Hepatocyte (in vitro differentiated cells): ENCODE data around the gene RACGAP1. TPM values are rescaled to one million over a fixed set of nuclear protein-coding genes. Genes with fewer than 3 reads are reported as not detected.

Experiments
- DNase-seq: peaks from one replicate; pipeline ENCODE4 v3.0.0-alpha.2; 2016; ENCODE audit warnings: low spot score
- H2AFZ ChIP-seq: fragments of 200-600 bp; sonication (generic); 2 replicates; pipeline ENCODE4 v1.6.0; 2016; ENCODE audit warnings: antibody characterized with exemption, mild to moderate bottlenecking
- H3K27ac ChIP-seq: fragments of 200-600 bp; sonication (generic); 2 replicates; pipeline ENCODE4 v1.5.1; 2016; ENCODE audit warnings: mild to moderate bottlenecking
- H3K27me3 ChIP-seq: fragments of 200-600 bp; sonication (generic); 2 replicates; pipeline ENCODE4 v1.6.1; 2016
- H3K36me3 ChIP-seq: fragments of 200-600 bp; sonication (generic); replicated peaks from 2 replicates; pipeline ENCODE4 v1.5.1; 2016; ENCODE audit warnings: low read depth; ENCODE audit not compliant: insufficient read depth
- H3K4me1 ChIP-seq: fragments of 200-600 bp; sonication (generic); 2 replicates; pipeline ENCODE4 v1.5.1; 2016; ENCODE audit warnings: mild to moderate bottlenecking, moderate library complexity; ENCODE audit not compliant: insufficient read depth
- H3K4me2 ChIP-seq: fragments of 200-600 bp; sonication (generic); 2 replicates; pipeline ENCODE4 v1.6.0; 2016
- H3K4me3 ChIP-seq: fragments of 200-600 bp; sonication (generic); 2 replicates; pipeline ENCODE4 v1.5.1; 2016; ENCODE audit warnings: mild to moderate bottlenecking
- H3K79me2 ChIP-seq: fragments of 200-600 bp; sonication (generic); 2 replicates; pipeline ENCODE4 v1.6.0; 2017; ENCODE audit warnings: mild to moderate bottlenecking
- H3K9me2 ChIP-seq: fragments of 200-600 bp; sonication (generic); replicated peaks from 2 replicates; pipeline ENCODE4 v1.6.0; 2017; ENCODE audit warnings: mild to moderate bottlenecking; ENCODE audit not compliant: insufficient read depth
- H3K9me3 ChIP-seq: fragments of 200-600 bp; sonication (generic); 2 replicates; pipeline ENCODE4 v1.5.1; 2016; ENCODE audit warnings: low read depth, mild to moderate bottlenecking
- H4K20me1 ChIP-seq: fragments of 200-600 bp; sonication (generic); 2 replicates; pipeline ENCODE4 v1.6.0; 2016; ENCODE audit warnings: mild to moderate bottlenecking; ENCODE audit not compliant: insufficient read depth, poor library complexity, severe bottlenecking
- EZH2 ChIP-seq: fragments of 200-600 bp; sonication (generic); IDR thresholded peaks from 2 replicates; pipeline ENCODE4 v1.6.1; 2016; ENCODE audit warnings: antibody characterized with exemption, mild to moderate bottlenecking, borderline replicate concordance
- EZH2phosphoT487 ChIP-seq: fragments of 200-600 bp; sonication (generic); IDR thresholded peaks from one replicate; pipeline ENCODE4 v1.6.1; 2018; ENCODE audit warnings: antibody characterized with exemption, mild to moderate bottlenecking, low read depth, moderate library complexity; ENCODE audit not compliant: unreplicated experiment, severe bottlenecking
- WGBS: methylation state at CpG from one replicate; pipeline ENCODE4 v1.1.6; 2016; ENCODE audit warnings: low lambda C conversion rate; ENCODE audit errors: missing lambda C conversion rate; 5-methylcytosine and 5-hydroxymethylcytosine counted together
- polyA plus RNA-seq: library from polyadenylated mRNA; unstranded; fragments of >200 nt; fragmentation: Nextera tagmentation; extraction: Ambion mirVana; gene quantifications from 2 replicates; pipeline ENCODE4 v1.2.1, GENCODE V29; 2016
- total RNA-seq: library from RNA; depleted of rRNA; stranded (reverse); fragments of >200 nt; gene quantifications from 2 replicates; pipeline ENCODE4 v1.2.3, GENCODE V29; 2014
- TF ChIP-seq, protein P1 (sequence below): fragments of 200-600 bp; sonication (generic); IDR thresholded peaks from 2 replicates; pipeline ENCODE4 v1.5.1; 2016; ENCODE audit warnings: antibody characterized with exemption, mild to moderate bottlenecking; ENCODE audit not compliant: poor library complexity

The RACGAP1 gene
- total and polyA plus RNA-seq, 2 experiments from 2014 or later = 17.3 to 22.1 TPM

- no peaks in the 10 kb centered on the region for H4K20me1 ChIP-seq
- H2AFZ ChIP-seq = peak overlapping the region; percentile 49
- no peaks in the 10 kb centered on the region for H3K27me3 ChIP-seq
- no peaks in the 10 kb centered on the region for H3K9me2 ChIP-seq
- H3K36me3 ChIP-seq = no peaks in the 10 kb centered on the region
- H3K4me1 ChIP-seq = no peaks in the 10 kb centered on the region
- no peaks in the 10 kb centered on the region for H3K9me3 ChIP-seq
- 69% methylated on average over 9 of the region's 9 CpGs for WGBS
- DNase-seq = no peak
- H3K79me2 ChIP-seq = no peaks in the 10 kb centered on the region
- TF ChIP-seq EZH2phosphoT487 (no peak), EZH2 (no peak)
- TF ChIP-seq, protein P1, sequence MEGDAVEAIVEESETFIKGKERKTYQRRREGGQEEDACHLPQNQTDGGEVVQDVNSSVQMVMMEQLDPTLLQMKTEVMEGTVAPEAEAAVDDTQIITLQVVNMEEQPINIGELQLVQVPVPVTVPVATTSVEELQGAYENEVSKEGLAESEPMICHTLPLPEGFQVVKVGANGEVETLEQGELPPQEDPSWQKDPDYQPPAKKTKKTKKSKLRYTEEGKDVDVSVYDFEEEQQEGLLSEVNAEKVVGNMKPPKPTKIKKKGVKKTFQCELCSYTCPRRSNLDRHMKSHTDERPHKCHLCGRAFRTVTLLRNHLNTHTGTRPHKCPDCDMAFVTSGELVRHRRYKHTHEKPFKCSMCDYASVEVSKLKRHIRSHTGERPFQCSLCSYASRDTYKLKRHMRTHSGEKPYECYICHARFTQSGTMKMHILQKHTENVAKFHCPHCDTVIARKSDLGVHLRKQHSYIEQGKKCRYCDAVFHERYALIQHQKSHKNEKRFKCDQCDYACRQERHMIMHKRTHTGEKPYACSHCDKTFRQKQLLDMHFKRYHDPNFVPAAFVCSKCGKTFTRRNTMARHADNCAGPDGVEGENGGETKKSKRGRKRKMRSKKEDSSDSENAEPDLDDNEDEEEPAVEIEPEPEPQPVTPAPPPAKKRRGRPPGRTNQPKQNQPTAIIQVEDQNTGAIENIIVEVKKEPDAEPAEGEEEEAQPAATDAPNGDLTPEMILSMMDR = no peak
- H3K4me2 ChIP-seq = peak overlapping the region; percentile 68
- peak overlapping the region; percentile 73 for H3K27ac ChIP-seq
- H3K4me3 ChIP-seq = no peak overlapping the region
Observed at GRCh38 chr12:49946086-49946485, 79.2 kb downstream of the RACGAP1 start.

GRCh38 chr12:49945394-49946080 is 79.8 kb downstream of the RACGAP1 start:
- Histone ChIP-seq H2AFZ (peak overlapping the region; percentile 49), H3K4me2 (peak overlapping the region; percentile 68), H3K9me2 (no peaks in the 10 kb centered on the region), H3K36me3 (no peaks in the 10 kb centered on the region), H3K4me1 (no peaks in the 10 kb centered on the region), H3K79me2 (no peaks in the 10 kb centered on the region), H4K20me1 (no peaks in the 10 kb centered on the region), H3K27ac (peak overlapping the region; percentile 73), H3K9me3 (no peaks in the 10 kb centered on the region), H3K4me3 (no peak overlapping the region), H3K27me3 (no peaks in the 10 kb centered on the region)
- peak; percentile 91 for DNase-seq
- WGBS = 8% methylated on average over 27 of the region's 28 CpGs
- TF ChIP-seq EZH2phosphoT487 (no peak), EZH2 (no peak)
- TF ChIP-seq, protein P1 = peak; percentile 92

GRCh38 chr12:49944718-49945117 is 80.6 kb downstream of the RACGAP1 start:
- Histone ChIP-seq H3K27me3 (no peaks in the 10 kb centered on the region), H3K4me3 (no peak overlapping the region), H3K27ac (no peak overlapping the region), H3K4me2 (no peak overlapping the region), H3K79me2 (no peaks in the 10 kb centered on the region), H3K9me3 (no peaks in the 10 kb centered on the region), H3K4me1 (no peaks in the 10 kb centered on the region), H3K9me2 (no peaks in the 10 kb centered on the region), H2AFZ (no peak overlapping the region), H4K20me1 (no peaks in the 10 kb centered on the region), H3K36me3 (no peaks in the 10 kb centered on the region)
- no peak for DNase-seq
- 86% methylated on average over 3 of the region's 3 CpGs for WGBS
- TF ChIP-seq EZH2phosphoT487 = no peak
- TF ChIP-seq, protein P1 = no peak
- no peak for TF ChIP-seq EZH2
